HepG2 (cell line): ENCODE results near the gene DCUN1D2. TPM values are rescaled to one million over a fixed set of nuclear protein-coding genes. Genes with fewer than 3 reads are reported as not detected.

ENCODE experiments used
- ATAC-seq: fragments of 200-7000 bp; cut with Tn5 transposase; 3 replicates; pipeline ENCODE4 v1.9.1; 2020; ENCODE audit warnings: mild to moderate bottlenecking, moderate library complexity
- BruUV-seq: library from RNA; stranded (reverse); fragments of 400-500 nt; replicated peaks from 2 replicates; lab custom pipeline; 2021; lab: Mats Ljungman, UMichigan
- CTCF ChIA-PET: fragments of 300-600 bp; formaldehyde crosslinking; extraction: SDS; loops from one replicate; lab custom pipeline; 2021; ENCODE audit warnings: low total read pairs, inconsistent platforms, low intra/inter-chr PET ratio; lab: Yijun Ruan, JAX
- POLR2A ChIA-PET: fragments of 350-600 bp; sonication (Branson Sonifier 250); formaldehyde crosslinking; loops from one replicate; lab custom pipeline; 2020; ENCODE audit warnings: antibody characterized with exemption, inconsistent platforms; lab: Yijun Ruan, JAX
- DNase-seq: peaks from one replicate; pipeline ENCODE4 v3.0.0-alpha.2; 2015; ENCODE audit warnings: low spot score
- FAIRE-seq: peaks from 3 replicates; lab custom pipeline; 2011; peaks lifted over from hg19 to GRCh38; lab: Jason Lieb, UNC
- H2AFZ ChIP-seq: one replicate; pipeline ENCODE4 v1.6.1; 2011; ENCODE audit warnings: low read length, inconsistent platforms
- H3K27ac ChIP-seq: fragments of 300-600 bp; 3 replicates; pipeline ENCODE4 v1.8.0; 2011; ENCODE audit warnings: mixed run types, mild to moderate bottlenecking, mixed read lengths, low read length, inconsistent platforms; ENCODE audit not compliant: insufficient read depth; ENCODE audit errors: extremely low read length
- H3K27me3 ChIP-seq, 2 experiments: fragments of 200-600 bp in 1 of 2; 2 replicates in 1 of 2; 3 replicates in 1 of 2; pipeline versions ENCODE4 v1.6.0 to v1.8.0; 2011; ENCODE audit warnings: low read length in 2 of 2, mild to moderate bottlenecking in 2 of 2, moderate library complexity in 2 of 2, inconsistent platforms in 1 of 2; ENCODE audit not compliant: insufficient read depth in 2 of 2, control insufficient read depth in 1 of 2
- H3K36me3 ChIP-seq, 2 experiments: fragments of 200-600 bp in 1 of 2; replicated peaks in 1 of 2; 2 replicates in 1 of 2; 3 replicates in 1 of 2; pipeline versions ENCODE4 v1.5.1 to v1.8.0; 2011; ENCODE audit warnings: low read length in 2 of 2, inconsistent platforms in 1 of 2; ENCODE audit not compliant: insufficient read depth in 2 of 2, control insufficient read depth in 1 of 2
- H3K4me1 ChIP-seq: 2 replicates; pipeline ENCODE4 v1.5.1; 2012; ENCODE audit warnings: low read length, inconsistent platforms; ENCODE audit not compliant: insufficient read depth
- H3K4me2 ChIP-seq: 2 replicates; pipeline ENCODE4 v1.6.0; 2011; ENCODE audit warnings: low read depth, low read length, inconsistent platforms
- H3K4me3 ChIP-seq, 3 experiments: fragments of 200-600 bp in 1 of 3; sonication (generic), shearing (Covaris generic) in 1 of 3; replicated peaks in 1 of 3; 2 replicates each; pipeline ENCODE4 v1.5.1; 2011 to 2016; ENCODE audit warnings: low read length in 3 of 3, inconsistent platforms in 2 of 3, low read depth in 2 of 3, mild to moderate bottlenecking in 2 of 3, control low read depth in 1 of 3, mixed read lengths in 1 of 3; ENCODE audit not compliant: insufficient read depth in 1 of 3
- H3K79me2 ChIP-seq: one replicate; pipeline ENCODE4 v1.6.1; 2011; ENCODE audit warnings: low read length, inconsistent platforms; ENCODE audit not compliant: insufficient read depth
- H3K9ac ChIP-seq: 2 replicates; pipeline ENCODE4 v1.6.0; 2011; ENCODE audit warnings: mild to moderate bottlenecking, low read depth, low read length, inconsistent platforms; ENCODE audit not compliant: insufficient read depth
- H3K9me3 ChIP-seq: 2 replicates; pipeline ENCODE4 v1.5.1; 2012; ENCODE audit warnings: mild to moderate bottlenecking, low read length
- H4K20me1 ChIP-seq: 2 replicates; pipeline ENCODE4 v1.6.0; 2011; ENCODE audit warnings: inconsistent platforms, mild to moderate bottlenecking, low read length, moderate library complexity; ENCODE audit not compliant: insufficient read depth
- ATAD3A ChIP-seq: sonication (generic); formaldehyde crosslinking; IDR thresholded peaks from 2 replicates; pipeline ENCODE4 v1.4.0; 2020; ENCODE audit warnings: missing genetic modification reagents
- MTA3 ChIP-seq: sonication (generic); formaldehyde crosslinking; IDR thresholded peaks from 2 replicates; pipeline ENCODE4 v1.4.0; 2020; ENCODE audit warnings: missing genetic modification reagents
- MTERF4 ChIP-seq: sonication (generic); formaldehyde crosslinking; IDR thresholded peaks from 2 replicates; pipeline ENCODE4 v1.8.0; 2023; ENCODE audit warnings: mild to moderate bottlenecking, missing genetic modification reagents
- NFYB ChIP-seq: sonication (generic); formaldehyde crosslinking; IDR thresholded peaks from 2 replicates; pipeline ENCODE4 v1.4.0; 2020; ENCODE audit warnings: missing genetic modification reagents
- NR2F6 ChIP-seq, 2 experiments: IDR thresholded peaks; 2 replicates each; pipeline ENCODE4 v1.6.1; 2016; ENCODE audit warnings: antibody characterized with exemption in 1 of 2, mild to moderate bottlenecking in 1 of 2
- SMAD1 ChIP-seq: sonication (generic); formaldehyde crosslinking; IDR thresholded peaks from 2 replicates; pipeline ENCODE4 v1.4.0; 2020; ENCODE audit warnings: missing genetic modification reagents, low read depth, mild to moderate bottlenecking, borderline replicate concordance
- SP140L ChIP-seq: sonication (generic); formaldehyde crosslinking; IDR thresholded peaks from 2 replicates; pipeline ENCODE4 v1.4.0; 2020; ENCODE audit warnings: missing genetic modification reagents, borderline replicate concordance
- SP4 ChIP-seq: sonication (generic); formaldehyde crosslinking; IDR thresholded peaks from 2 replicates; pipeline ENCODE4 v1.8.1; 2023; ENCODE audit warnings: mild to moderate bottlenecking, missing genetic modification reagents
- SPEN ChIP-seq: sonication (generic); formaldehyde crosslinking; IDR thresholded peaks from 2 replicates; pipeline ENCODE4 v1.5.1; 2020; ENCODE audit warnings: low read depth, mild to moderate bottlenecking, missing genetic modification reagents
- U2AF1 ChIP-seq: fragments of 200-400 bp; formaldehyde crosslinking; optimal IDR thresholded peaks from 2 replicates; pipeline ENCODE3; 2017; ENCODE audit warnings: mild to moderate bottlenecking, low read depth, low read length
- ZFP1 ChIP-seq: IDR thresholded peaks from 2 replicates; pipeline ENCODE4 v1.6.1; 2016
- ZNF501 ChIP-seq: sonication (generic); formaldehyde crosslinking; IDR thresholded peaks from 2 replicates; pipeline ENCODE4 v1.5.1; 2020; ENCODE audit warnings: mild to moderate bottlenecking, moderate library complexity, missing genetic modification reagents
- ZNF512B ChIP-seq: sonication (generic); formaldehyde crosslinking; IDR thresholded peaks from 2 replicates; pipeline ENCODE4 v1.5.1; 2020; ENCODE audit warnings: missing genetic modification reagents, mild to moderate bottlenecking, borderline replicate concordance
- ZNF598 ChIP-seq: sonication (generic); formaldehyde crosslinking; IDR thresholded peaks from 2 replicates; pipeline ENCODE4 v1.5.1; 2020; ENCODE audit warnings: mild to moderate bottlenecking, missing genetic modification reagents, borderline replicate concordance
- WGBS: methylation state at CpG from one replicate; pipeline ENCODE4 v1.1.6; 2017; ENCODE audit warnings: low lambda C conversion rate; 5-methylcytosine and 5-hydroxymethylcytosine counted together
- in situ Hi-C: cut with HindIII; loops from 2 replicates; pipeline ENCODE4 v1.10.0; 2017; ENCODE audit warnings: low pct_unique_long_range_greater_than_20kb; ENCODE audit not compliant: extremely low pct_ligation_motif_present
- intact Hi-C: fragments of 100-400 bp; cut with micrococcal nuclease; formaldehyde crosslinking; loops from one replicate; pipeline ENCODE4 v1.10.0; 2022; ENCODE audit not compliant: unreplicated experiment
- polyA plus RNA-seq, 8 experiments: library from polyadenylated mRNA; depleted of rRNA in 3 of 8; stranded (reverse) in 7 of 8; unstranded in 1 of 8; fragments of >200 nt; fragmentation: Illumina TruSeq in 4 of 8; extraction: Trizol in 4 of 8; gene quantifications; 2 replicates each; pipeline versions ENCODE4 v1.2.1 to v1.2.3, GENCODE V29; 2011 to 2016; ENCODE audit warnings: low read depth in 4 of 8, missing spikeins in 1 of 8, mixed read lengths in 1 of 8; ENCODE audit not compliant: insufficient read depth in 1 of 8
- total RNA-seq, 5 experiments: library from RNA; depleted of rRNA; stranded (reverse); fragments of >200 nt; fragmentation: Illumina TruSeq; extraction: Trizol; gene quantifications; 2 replicates each; pipeline ENCODE4 v1.2.3, GENCODE V29; 2016; ENCODE audit warnings: low read depth in 1 of 5
- TF ChIP-seq, protein P1 (sequence below): sonication (generic); formaldehyde crosslinking; IDR thresholded peaks from 2 replicates; pipeline ENCODE4 v1.5.1; 2020; ENCODE audit warnings: missing genetic modification reagents, mild to moderate bottlenecking, borderline replicate concordance
- TF ChIP-seq, protein P2 (sequence below), 2 experiments: fragments of 450-650 bp in 1 of 2; sonication (generic) in 1 of 2; formaldehyde crosslinking; IDR thresholded peaks; 2 replicates each; pipeline versions ENCODE4 v1.5.0 to v1.8.0; 2020 to 2022; ENCODE audit warnings: mild to moderate bottlenecking in 1 of 2, missing genetic modification reagents in 1 of 2

Gene DCUN1D2
- total and polyA plus RNA-seq, 2 of the 13 experiments (the other 11 are each of a cell fraction or from before 2014, with no cell fraction given), result 9.1 to 9.6 TPM

DNA sequence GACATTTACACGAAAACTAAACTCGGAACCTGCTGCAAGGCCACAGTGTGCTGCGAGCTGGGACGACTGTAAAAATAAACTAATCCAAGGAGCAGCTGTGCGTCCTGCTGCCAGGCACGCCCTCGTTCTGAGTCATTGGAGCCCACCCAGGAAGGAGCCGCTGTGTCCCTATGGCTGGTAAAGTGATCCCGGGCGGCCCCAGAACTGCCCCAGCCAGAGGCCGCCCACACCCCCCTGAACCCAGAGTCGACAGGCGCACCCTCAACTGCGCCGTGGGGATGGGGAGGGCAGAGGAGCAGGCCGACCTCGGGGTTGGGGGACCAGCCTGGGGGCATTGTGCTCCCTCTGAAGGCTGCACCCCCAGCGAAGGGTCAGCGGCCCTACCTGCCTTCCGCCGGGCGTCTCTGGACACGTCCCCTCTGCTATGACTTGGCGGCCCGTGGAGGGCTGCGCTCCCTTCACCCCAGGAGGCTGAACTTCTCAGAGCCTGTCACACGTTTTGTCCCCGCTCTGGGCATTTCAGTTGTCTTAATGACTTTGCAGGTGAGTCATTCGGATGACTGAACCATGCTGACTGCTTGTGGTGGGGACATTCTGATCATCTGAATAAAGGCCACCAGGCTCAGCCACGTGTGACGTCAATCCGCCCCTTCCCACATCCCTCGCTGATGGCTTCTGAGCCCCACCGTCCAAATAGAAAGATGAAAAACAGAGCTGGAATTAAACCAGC, 79.9 kb downstream of the DCUN1D2 start (continued):
- TF ChIP-seq ZNF598, result 0 out of 2 replicates have a peak, but pooled peaks have one; percentile 28
- TF ChIP-seq, all 625 proteins: peak for 7

GRCh38 chr13:113408562-113408961, 81.9 kb downstream of the DCUN1D2 start:
- ChIA-PET CTCF (no interaction called here), POLR2A (no interaction called here)
- H3K9ac ChIP-seq, result no peak overlapping the region
- no peak for FAIRE-seq
- in situ Hi-C loops (loop anchor here (5.0 kb wide), 1 partner anchor 44 kb away; the partner anchor contains the start of gene ADPRHL1), intact Hi-C loops (no loop called here)
- DNase-seq, result no peak
- H3K4me2 ChIP-seq, result no peak overlapping the region
- no peak for ATAC-seq
- H2AFZ ChIP-seq, result no peak overlapping the region
- H3K79me2 ChIP-seq, result no peaks in the 10 kb centered on the region
- BruUV-seq, result no TSS peak
- no peaks in the 10 kb centered on the region for H3K36me3 ChIP-seq
- no peak overlapping the region for H3K27ac ChIP-seq
- no peaks in the 10 kb centered on the region for H3K9me3 ChIP-seq
- 50% methylated on average over 3 of the region's 3 CpGs for WGBS
- peaks cover 53% of the 10 kb centered on the region for H3K4me1 ChIP-seq
- no peaks in the 10 kb centered on the region for H4K20me1 ChIP-seq
- TF ChIP-seq ZNF501 (CRISPR knock-in tag) (no peak), ZFP1 (CRISPR knock-in tag) (no peak), MTERF4 (CRISPR knock-in tag) (no peak), SPEN (CRISPR knock-in tag) (no peak), NFYB (CRISPR knock-in tag) (no peak), SP4 (CRISPR knock-in tag) (no peak), ATAD3A (CRISPR knock-in tag) (no peak), NR2F6 (IDR thresholded peaks at IDR 0.05) (no peak), NR2F6 (CRISPR knock-in tag; IDR thresholded peaks at IDR 0.05) (no peak), SP140L (no peak), ZNF512B (no peak), SMAD1 (CRISPR knock-in tag) (no peak), MTA3 (CRISPR knock-in tag) (no peak), U2AF1 (no peak)
- TF ChIP-seq, protein P1, sequence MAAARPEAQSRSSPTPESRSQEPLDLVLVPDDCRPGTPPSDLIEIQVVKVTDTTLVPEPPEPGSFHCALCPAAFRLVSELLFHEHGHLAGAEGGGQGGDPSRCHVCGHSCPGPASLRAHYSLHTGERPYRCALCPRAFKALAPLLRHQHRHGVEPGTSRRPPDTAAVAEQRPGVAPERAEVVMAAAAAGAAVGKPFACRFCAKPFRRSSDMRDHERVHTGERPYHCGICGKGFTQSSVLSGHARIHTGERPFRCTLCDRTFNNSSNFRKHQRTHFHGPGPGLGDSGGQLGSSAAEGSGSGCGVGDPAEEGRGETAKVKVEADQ (CRISPR knock-in tag), result no peak
- TF ChIP-seq, protein P2, sequence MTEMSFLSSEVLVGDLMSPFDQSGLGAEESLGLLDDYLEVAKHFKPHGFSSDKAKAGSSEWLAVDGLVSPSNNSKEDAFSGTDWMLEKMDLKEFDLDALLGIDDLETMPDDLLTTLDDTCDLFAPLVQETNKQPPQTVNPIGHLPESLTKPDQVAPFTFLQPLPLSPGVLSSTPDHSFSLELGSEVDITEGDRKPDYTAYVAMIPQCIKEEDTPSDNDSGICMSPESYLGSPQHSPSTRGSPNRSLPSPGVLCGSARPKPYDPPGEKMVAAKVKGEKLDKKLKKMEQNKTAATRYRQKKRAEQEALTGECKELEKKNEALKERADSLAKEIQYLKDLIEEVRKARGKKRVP (CRISPR knock-in tag; IDR thresholded peaks at IDR 0.05), result no peak
- no peak overlapping the region for H3K4me3 ChIP-seq
- peaks cover 19 to 83% of the 10 kb centered on the region in 2 experiments for H3K27me3 ChIP-seq
